ENCODE results near the gene LYSMD4. TPM values are rescaled to one million over a fixed set of nuclear protein-coding genes. Genes with fewer than 3 reads are reported as not detected.

Gene LYSMD4
- total RNA-seq, 2 experiments from 2014 or later = 12.9 to 13.0 TPM

DNA sequence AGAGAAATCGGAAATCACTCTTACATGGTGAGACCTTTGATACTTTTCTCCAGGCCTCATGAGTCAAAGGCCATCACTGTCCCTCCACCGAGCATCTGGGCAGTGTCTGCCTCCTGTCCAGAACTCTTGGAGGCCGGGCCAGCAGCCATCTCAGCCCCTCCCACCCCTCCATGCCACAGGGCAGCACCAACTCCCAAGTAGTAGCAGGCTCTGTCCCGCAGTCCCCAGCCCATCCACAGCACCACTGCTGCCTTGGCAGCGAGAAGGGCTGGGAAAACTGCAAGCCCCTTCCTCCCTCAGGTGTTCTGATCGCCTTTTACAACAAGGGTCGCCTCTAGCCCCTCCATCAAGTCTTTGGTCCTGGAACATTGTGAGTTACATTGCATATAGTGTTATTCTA is 5.5 kb downstream of the LYSMD4 start:
- Mint-ChIP-seq H3K27me3 (no peaks in the 10 kb centered on the region), H3K4me1 (ENCODE audit: low read depth) (peaks cover 23% of the 10 kb centered on the region), H3K4me3 (no peak overlapping the region), H3K36me3 (ENCODE audit: low read depth) (peaks cover 33% of the 10 kb centered on the region), H3K27ac (no peak overlapping the region), H3K9me3 (no peaks in the 10 kb centered on the region)
- DNase-seq = no peak
- TF ChIP-seq, protein P1, sequence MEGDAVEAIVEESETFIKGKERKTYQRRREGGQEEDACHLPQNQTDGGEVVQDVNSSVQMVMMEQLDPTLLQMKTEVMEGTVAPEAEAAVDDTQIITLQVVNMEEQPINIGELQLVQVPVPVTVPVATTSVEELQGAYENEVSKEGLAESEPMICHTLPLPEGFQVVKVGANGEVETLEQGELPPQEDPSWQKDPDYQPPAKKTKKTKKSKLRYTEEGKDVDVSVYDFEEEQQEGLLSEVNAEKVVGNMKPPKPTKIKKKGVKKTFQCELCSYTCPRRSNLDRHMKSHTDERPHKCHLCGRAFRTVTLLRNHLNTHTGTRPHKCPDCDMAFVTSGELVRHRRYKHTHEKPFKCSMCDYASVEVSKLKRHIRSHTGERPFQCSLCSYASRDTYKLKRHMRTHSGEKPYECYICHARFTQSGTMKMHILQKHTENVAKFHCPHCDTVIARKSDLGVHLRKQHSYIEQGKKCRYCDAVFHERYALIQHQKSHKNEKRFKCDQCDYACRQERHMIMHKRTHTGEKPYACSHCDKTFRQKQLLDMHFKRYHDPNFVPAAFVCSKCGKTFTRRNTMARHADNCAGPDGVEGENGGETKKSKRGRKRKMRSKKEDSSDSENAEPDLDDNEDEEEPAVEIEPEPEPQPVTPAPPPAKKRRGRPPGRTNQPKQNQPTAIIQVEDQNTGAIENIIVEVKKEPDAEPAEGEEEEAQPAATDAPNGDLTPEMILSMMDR (IDR thresholded peaks at IDR 0.05) = no peak
- Histone ChIP-seq H3K27ac (ENCODE audit: low read depth in 1 of 2, low read length in 2 of 2) (no peak overlapping the region), H3K4me1 (ENCODE audit: insufficient read depth, low read length) (peaks cover 11% of the 10 kb centered on the region), H3K27me3 (ENCODE audit: control insufficient read depth in 1 of 2, insufficient read depth in 2 of 2, low read length in 2 of 2) (no peaks in the 10 kb centered on the region), H3K4me3 (ENCODE audit: low read length) (no peak overlapping the region), H3K36me3 (ENCODE audit: insufficient read depth, low read length) (peaks cover 18% of the 10 kb centered on the region), H3K9me3 (ENCODE audit: control insufficient read depth in 1 of 2, insufficient read depth in 1 of 2, low read length in 2 of 2) (no peaks in the 10 kb centered on the region)
- ATAC-seq (ENCODE audit: poor library complexity) = no peak
- ChIA-PET CTCF (no interaction called here), POLR2A (no interaction called here)
- intact Hi-C loops (cut with DNase I, micrococcal nuclease) = no loop called here

DNA sequence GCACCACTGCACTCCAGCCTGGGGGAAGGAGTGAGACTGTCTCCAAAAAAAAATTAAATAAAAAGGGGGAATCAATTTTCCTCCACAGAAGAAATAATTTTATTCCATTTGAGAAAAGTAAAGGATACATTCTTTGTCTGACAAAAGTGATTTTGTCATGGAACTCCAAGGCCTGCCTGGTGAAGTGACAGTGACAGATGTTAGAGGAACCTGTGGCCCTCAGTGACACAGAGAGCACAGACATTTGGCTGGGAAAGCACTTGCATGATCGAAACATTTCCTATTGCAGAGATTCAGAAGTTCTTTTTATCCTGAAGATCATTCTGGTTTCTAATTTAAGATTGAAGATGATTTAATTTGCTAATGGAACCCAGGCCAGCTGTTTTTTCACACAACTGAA is 5.9 kb downstream of the LYSMD4 start:
- Mint-ChIP-seq H3K36me3 (ENCODE audit: low read depth) (peaks cover 33% of the 10 kb centered on the region), H3K4me1 (ENCODE audit: low read depth) (peaks cover 22% of the 10 kb centered on the region), H3K4me3 (no peak overlapping the region), H3K9me3 (no peaks in the 10 kb centered on the region), H3K27ac (no peak overlapping the region), H3K27me3 (no peaks in the 10 kb centered on the region)
- ATAC-seq (ENCODE audit: poor library complexity) (no peak), DNase-seq (no peak)
- Histone ChIP-seq H3K27ac (ENCODE audit: low read depth in 1 of 2, low read length in 2 of 2) (no peak overlapping the region), H3K4me3 (ENCODE audit: low read length) (no peak overlapping the region), H3K9me3 (ENCODE audit: control insufficient read depth in 1 of 2, insufficient read depth in 1 of 2, low read length in 2 of 2) (no peaks in the 10 kb centered on the region), H3K4me1 (ENCODE audit: insufficient read depth, low read length) (peaks cover 7% of the 10 kb centered on the region), H3K27me3 (ENCODE audit: control insufficient read depth in 1 of 2, insufficient read depth in 2 of 2, low read length in 2 of 2) (no peaks in the 10 kb centered on the region), H3K36me3 (ENCODE audit: insufficient read depth, low read length) (peaks cover 18% of the 10 kb centered on the region)
- ChIA-PET CTCF (no interaction called here), POLR2A (no interaction called here)
- intact Hi-C loops (cut with DNase I, micrococcal nuclease) = no loop called here
- TF ChIP-seq, protein P1 (IDR thresholded peaks at IDR 0.05) = no peak

DNA sequence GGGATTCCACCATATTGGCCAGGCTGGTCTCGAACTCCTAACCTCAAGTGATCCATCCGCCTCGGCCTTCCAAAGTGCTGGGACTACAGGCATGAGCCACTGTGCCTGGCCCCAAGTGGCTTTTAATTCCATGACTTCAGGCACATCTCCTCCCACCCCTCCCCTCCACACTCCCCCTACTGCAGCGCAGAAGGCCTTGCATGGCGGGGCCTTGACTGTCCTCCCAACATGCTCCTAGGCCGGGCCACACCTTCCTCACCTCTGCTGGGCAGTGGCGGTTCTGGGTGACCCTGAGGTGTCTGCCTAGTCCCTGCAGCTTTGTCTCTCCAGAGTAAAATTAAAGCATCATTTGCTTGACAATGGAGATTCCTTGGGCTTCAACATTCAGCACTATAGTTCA is 6.9 kb downstream of the LYSMD4 start:
- ChIA-PET CTCF (no interaction called here), POLR2A (no interaction called here)
- Histone ChIP-seq H3K9me3 (ENCODE audit: control insufficient read depth in 1 of 2, insufficient read depth in 1 of 2, low read length in 2 of 2) (no peaks in the 10 kb centered on the region), H3K4me1 (ENCODE audit: insufficient read depth, low read length) (peaks cover 4% of the 10 kb centered on the region), H3K27ac (ENCODE audit: low read depth in 1 of 2, low read length in 2 of 2) (no peak overlapping the region), H3K36me3 (ENCODE audit: insufficient read depth, low read length) (peaks cover 18% of the 10 kb centered on the region), H3K4me3 (ENCODE audit: low read length) (no peak overlapping the region), H3K27me3 (ENCODE audit: control insufficient read depth in 1 of 2, insufficient read depth in 2 of 2, low read length in 2 of 2) (no peaks in the 10 kb centered on the region)
- Mint-ChIP-seq H3K9me3 (no peaks in the 10 kb centered on the region), H3K27ac (no peak overlapping the region), H3K27me3 (no peaks in the 10 kb centered on the region), H3K4me3 (no peak overlapping the region), H3K36me3 (ENCODE audit: low read depth) (peaks cover 33% of the 10 kb centered on the region), H3K4me1 (ENCODE audit: low read depth) (peaks cover 25% of the 10 kb centered on the region)
- no peak for DNase-seq
- ATAC-seq (ENCODE audit: poor library complexity) = no peak
- intact Hi-C loops (cut with DNase I, micrococcal nuclease) = no loop called here
- TF ChIP-seq, protein P1 (IDR thresholded peaks at IDR 0.05) = no peak

Data from CD4-positive, alpha-beta T cell (primary cell).